Measurements from ENCODE around the gene EIF4EBP2. TPM values are rescaled to one million over a fixed set of nuclear protein-coding genes. Genes with fewer than 3 reads are reported as not detected.

EIF4EBP2 gene
- polyA plus RNA-seq, 1 of the 3 experiments (the other 2 are of a cell fraction) = 9.9 TPM

DNA sequence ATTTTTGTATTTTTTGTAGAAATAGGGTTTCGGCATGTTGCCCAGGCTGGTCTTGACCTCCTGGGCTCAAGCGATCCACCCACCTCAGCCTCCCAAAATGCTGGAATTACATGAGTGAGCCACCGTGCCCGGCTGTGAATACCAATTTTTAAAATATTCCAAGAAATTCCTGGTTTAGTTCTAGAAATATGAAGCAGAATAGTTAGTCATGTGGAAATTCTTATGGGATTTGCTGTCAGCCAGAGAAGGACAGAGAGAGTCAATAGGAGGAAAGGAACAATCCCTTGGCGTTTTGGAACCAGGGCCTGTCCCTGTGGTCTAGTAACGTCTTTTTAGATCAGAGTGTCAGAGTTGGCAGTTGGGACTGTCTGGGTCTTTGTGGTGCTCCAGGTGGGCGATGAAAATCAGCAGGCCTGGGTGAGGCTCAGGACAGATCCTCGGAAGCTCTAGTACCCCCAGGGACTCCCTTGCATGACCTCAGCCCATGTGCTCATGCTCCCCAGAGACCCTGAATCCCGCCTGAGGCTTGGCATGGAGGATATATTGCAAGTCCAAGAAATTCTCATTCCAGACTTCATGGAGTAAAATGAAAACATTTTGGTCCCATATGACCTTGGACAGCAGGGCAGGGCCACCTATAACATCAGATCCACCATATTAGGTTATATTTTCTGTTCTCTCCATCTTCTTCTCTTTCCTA is 29.8 kb downstream of the EIF4EBP2 start (continued):
- TF ChIP-seq PBX3 (IDR thresholded peaks at IDR 0.05) = no peak

DNA sequence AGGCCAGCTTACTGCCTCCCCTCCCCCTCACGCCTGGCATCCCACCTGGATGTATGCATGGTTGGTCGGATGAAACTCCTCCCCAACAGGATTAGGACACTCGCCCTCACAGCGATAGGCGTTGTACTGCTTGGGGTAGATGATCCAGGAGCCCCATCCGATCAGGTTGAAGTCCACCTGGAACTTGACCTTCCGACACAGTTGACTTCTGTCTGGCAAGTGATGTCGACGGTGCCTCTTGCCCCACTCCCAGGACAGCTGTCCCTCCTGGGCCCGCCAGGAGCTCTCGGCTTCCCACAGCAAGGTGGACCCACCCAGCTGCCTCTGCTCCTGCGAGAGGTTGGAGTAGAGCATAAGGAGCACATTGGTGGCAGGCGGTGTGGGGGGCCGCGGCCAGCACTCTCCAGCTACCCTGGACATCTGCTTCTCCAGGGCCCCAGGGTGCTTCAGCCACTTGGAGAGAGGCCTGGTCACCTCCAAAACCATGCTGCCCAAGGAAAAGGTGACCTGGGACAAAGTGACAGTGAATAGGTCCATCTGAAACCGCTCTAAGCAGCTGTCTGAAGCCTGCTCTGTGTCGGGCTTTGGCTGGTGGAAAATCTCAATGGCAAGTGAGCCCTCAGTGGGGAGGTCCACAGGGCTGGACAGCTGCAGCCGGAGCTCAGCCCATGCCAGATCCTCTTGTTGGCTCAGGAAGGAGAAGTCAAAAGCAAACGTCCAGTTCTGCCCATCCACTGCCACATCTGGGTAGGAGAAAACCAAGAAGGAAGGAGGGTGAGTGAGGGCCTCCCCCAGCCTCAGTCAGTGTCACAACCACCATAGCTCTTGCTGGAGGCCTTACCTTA is 31.5 kb downstream of the EIF4EBP2 start:
- WGBS (ENCODE audit: low lambda C conversion rate) = 90% methylated on average over 8 of the region's 19 CpGs
- ChIA-PET POLR2A (no interaction called here), CTCF (interaction anchor here (1.3 to 1.4 kb wide), 2 partner anchors 10 to 214 kb away, joined by 4 read pairs; no protein-coding TSS in a partner anchor)
- peaks cover 10% of the 10 kb centered on the region; the same call in 1 of the 2 replicates for H3K27me3 ChIP-seq (ENCODE audit: insufficient read depth)
- no peak overlapping the region for H3K9ac ChIP-seq
- TF ChIP-seq ZBTB33 (IDR thresholded peaks at IDR 0.05; ENCODE audit: borderline replicate concordance, low read depth) (no peak), EP300 (IDR thresholded peaks at IDR 0.05; ENCODE audit: borderline replicate concordance in 1 of 2, low read depth in 1 of 2, low read length in 1 of 2) (no peak)
- no peaks in the 10 kb centered on the region for H4K20me1 ChIP-seq (ENCODE audit: insufficient read depth)
- DNase-seq = no peak
- no peaks in the 10 kb centered on the region for H3K9me2 ChIP-seq
- H3K4me1 ChIP-seq (ENCODE audit: control insufficient read depth in 1 of 2, insufficient read depth in 2 of 2, low read depth in 1 of 2, low read length in 1 of 2) = peaks cover 0 to 7% of the 10 kb centered on the region in 2 experiments; a peak in 1 of 4 replicates
- no peaks in the 10 kb centered on the region for H3K36me3 ChIP-seq (replicated peaks in 1 of 2; ENCODE audit: control insufficient read depth in 1 of 2, insufficient read depth in 2 of 2, low read length in 1 of 2)
- H3K4me3 ChIP-seq (ENCODE audit: low read depth in 2 of 2, low read length in 1 of 2) = no peak overlapping the region
- H2AFZ ChIP-seq (ENCODE audit: low read depth) = no peak overlapping the region
- H3K79me2 ChIP-seq (ENCODE audit: insufficient read depth) = no peaks in the 10 kb centered on the region
- no peaks in the 10 kb centered on the region for H3K9me3 ChIP-seq
- no peak overlapping the region for H3K4me2 ChIP-seq
- no peaks in the 10 kb centered on the region for H3F3A ChIP-seq (replicated peaks; ENCODE audit: insufficient read depth)
- no peak overlapping the region for H3K27ac ChIP-seq (ENCODE audit: low read depth in 2 of 2, low read length in 1 of 2)

DNA sequence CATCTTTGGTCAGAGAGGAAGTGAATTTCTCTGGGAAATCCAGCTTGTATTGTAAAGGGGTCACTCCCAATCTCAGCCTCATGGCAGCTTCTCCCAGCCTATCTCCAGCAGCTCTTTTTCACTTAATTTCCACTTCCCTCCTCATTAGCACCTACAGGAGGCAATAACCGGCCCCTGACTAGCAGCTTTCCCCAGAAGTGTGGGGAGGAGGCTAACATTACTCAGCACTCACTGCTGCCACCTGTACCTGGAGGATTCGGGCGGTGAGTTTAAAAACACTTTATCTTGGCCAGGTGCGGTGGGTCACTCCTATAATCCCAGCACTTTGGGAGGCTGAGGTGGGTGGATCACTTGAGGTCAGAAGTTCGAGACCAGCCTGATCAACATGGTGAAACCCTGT is 33.8 kb downstream of the EIF4EBP2 start:
- Histone ChIP-seq H2AFZ (ENCODE audit: low read depth) (no peak overlapping the region), H3K36me3 (replicated peaks in 1 of 2; ENCODE audit: control insufficient read depth in 1 of 2, insufficient read depth in 2 of 2, low read length in 1 of 2) (no peaks in the 10 kb centered on the region), H3K9me3 (no peaks in the 10 kb centered on the region), H3F3A (replicated peaks; ENCODE audit: insufficient read depth) (no peaks in the 10 kb centered on the region), H3K4me2 (no peak overlapping the region), H3K27me3 (ENCODE audit: insufficient read depth) (peaks cover 33% of the 10 kb centered on the region), H3K4me1 (ENCODE audit: control insufficient read depth in 1 of 2, insufficient read depth in 2 of 2, low read depth in 1 of 2, low read length in 1 of 2) (peaks cover 0 to 3% of the 10 kb centered on the region in 2 experiments; a peak in 1 of 4 replicates), H3K9ac (no peak overlapping the region), H4K20me1 (ENCODE audit: insufficient read depth) (no peaks in the 10 kb centered on the region), H3K9me2 (no peaks in the 10 kb centered on the region), H3K27ac (ENCODE audit: low read depth in 2 of 2, low read length in 1 of 2) (no peak overlapping the region), H3K4me3 (ENCODE audit: low read depth in 2 of 2, low read length in 1 of 2) (no peak overlapping the region), H3K79me2 (ENCODE audit: insufficient read depth) (no peaks in the 10 kb centered on the region)
- ChIA-PET POLR2A (no interaction called here), CTCF (interaction anchor here (0.8 to 1.1 kb wide), 3 partner anchors 24 to 216 kb away, joined by 3 to 4 read pairs (median 4); no protein-coding TSS in a partner anchor)
- TF ChIP-seq RXRA (IDR thresholded peaks at IDR 0.05; ENCODE audit: borderline replicate concordance, low read depth) (no peak), MAX (IDR thresholded peaks at IDR 0.05; ENCODE audit: low read depth) (no peak), RFX5 (IDR thresholded peaks at IDR 0.05; ENCODE audit: low read length) (no peak)
- DNase-seq = no peak
- 83% methylated on average over 5 of the region's 5 CpGs for WGBS (ENCODE audit: low lambda C conversion rate)
